ENCODE results near the gene DPF1.

DNA sequence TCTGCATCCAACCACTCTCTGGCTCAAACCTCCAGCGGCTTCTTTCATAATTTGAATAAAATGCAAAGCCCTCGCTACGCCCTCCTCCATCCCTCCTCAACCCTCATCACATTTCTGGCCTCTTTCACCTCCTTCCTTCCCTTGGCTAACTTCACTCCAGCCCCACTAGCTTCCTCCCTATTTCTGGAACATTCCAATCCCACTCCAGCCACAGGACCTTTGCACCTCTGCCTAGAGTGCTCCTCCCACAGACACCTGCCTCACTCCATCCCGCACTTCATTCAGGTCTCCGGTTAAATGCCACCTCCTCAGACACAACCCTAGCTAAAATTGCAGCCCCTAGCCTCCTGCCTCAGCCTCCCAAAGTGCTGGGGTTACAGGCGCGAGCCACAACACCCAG, 7.9 kb upstream of the DPF1 start:
- TF ChIP-seq, protein P1, sequence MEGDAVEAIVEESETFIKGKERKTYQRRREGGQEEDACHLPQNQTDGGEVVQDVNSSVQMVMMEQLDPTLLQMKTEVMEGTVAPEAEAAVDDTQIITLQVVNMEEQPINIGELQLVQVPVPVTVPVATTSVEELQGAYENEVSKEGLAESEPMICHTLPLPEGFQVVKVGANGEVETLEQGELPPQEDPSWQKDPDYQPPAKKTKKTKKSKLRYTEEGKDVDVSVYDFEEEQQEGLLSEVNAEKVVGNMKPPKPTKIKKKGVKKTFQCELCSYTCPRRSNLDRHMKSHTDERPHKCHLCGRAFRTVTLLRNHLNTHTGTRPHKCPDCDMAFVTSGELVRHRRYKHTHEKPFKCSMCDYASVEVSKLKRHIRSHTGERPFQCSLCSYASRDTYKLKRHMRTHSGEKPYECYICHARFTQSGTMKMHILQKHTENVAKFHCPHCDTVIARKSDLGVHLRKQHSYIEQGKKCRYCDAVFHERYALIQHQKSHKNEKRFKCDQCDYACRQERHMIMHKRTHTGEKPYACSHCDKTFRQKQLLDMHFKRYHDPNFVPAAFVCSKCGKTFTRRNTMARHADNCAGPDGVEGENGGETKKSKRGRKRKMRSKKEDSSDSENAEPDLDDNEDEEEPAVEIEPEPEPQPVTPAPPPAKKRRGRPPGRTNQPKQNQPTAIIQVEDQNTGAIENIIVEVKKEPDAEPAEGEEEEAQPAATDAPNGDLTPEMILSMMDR (conservative IDR thresholded peaks at IDR 0.05; ENCODE audit: low read length), result no peak
- TF ChIP-seq EZH2phosphoT487 (IDR thresholded peaks at IDR 0.05; ENCODE audit: borderline replicate concordance, low read depth, low read length), result no peak
